ENCODE results near the gene PMM2.

PMM2 gene

GRCh38 chr16:8758022-8758421 lies 39.6 kb upstream of the PMM2 start:
- TF ChIP-seq CTCF (IDR thresholded peaks at IDR 0.05; ENCODE audit: low read depth, low read length) = no peak
- no peak for DNase-seq
- Histone ChIP-seq H3K27ac (no peak overlapping the region), H3K9me3 (ENCODE audit: severe bottlenecking) (no peaks in the 10 kb centered on the region), H3K36me3 (no peaks in the 10 kb centered on the region), H3K4me3 (ENCODE audit: low read depth, low read length) (no peak overlapping the region), H3K27me3 (ENCODE audit: insufficient read depth, low read depth, severe bottlenecking) (peaks cover 5% of the 10 kb centered on the region)

- DNase-seq = no peak
- Histone ChIP-seq H3K9me3 (ENCODE audit: severe bottlenecking) (no peaks in the 10 kb centered on the region), H3K27me3 (ENCODE audit: insufficient read depth, low read depth, severe bottlenecking) (peaks cover 5% of the 10 kb centered on the region), H3K4me3 (ENCODE audit: low read depth, low read length) (no peak overlapping the region), H3K36me3 (no peaks in the 10 kb centered on the region), H3K27ac (no peak overlapping the region)
- TF ChIP-seq CTCF (IDR thresholded peaks at IDR 0.05; ENCODE audit: low read depth, low read length) = no peak
Observed at GRCh38 chr16:8760021-8760420, 37.6 kb upstream of the PMM2 start.

- no peak for DNase-seq
Observed at GRCh38 chr16:8761078-8761477, 36.6 kb upstream of the PMM2 start.

GRCh38 chr16:8762254-8762653 lies 35.4 kb upstream of the PMM2 start:
- H3K4me3 ChIP-seq (ENCODE audit: low read depth, low read length) = no peak overlapping the region

More at GRCh38 chr16:8761078-8761477, 36.6 kb upstream of the PMM2 start:
- Histone ChIP-seq H3K36me3 (no peaks in the 10 kb centered on the region), H3K27ac (no peak overlapping the region), H3K4me3 (ENCODE audit: low read depth, low read length) (no peak overlapping the region), H3K9me3 (ENCODE audit: severe bottlenecking) (no peaks in the 10 kb centered on the region), H3K27me3 (ENCODE audit: insufficient read depth, low read depth, severe bottlenecking) (peaks cover 5% of the 10 kb centered on the region)
- TF ChIP-seq CTCF (IDR thresholded peaks at IDR 0.05; ENCODE audit: low read depth, low read length) = no peak

GRCh38 chr16:8763083-8763482 lies 34.6 kb upstream of the PMM2 start:
- Histone ChIP-seq H3K4me3 (ENCODE audit: low read depth, low read length) (no peak overlapping the region), H3K27ac (no peak overlapping the region), H3K36me3 (no peaks in the 10 kb centered on the region), H3K9me3 (ENCODE audit: severe bottlenecking) (no peaks in the 10 kb centered on the region), H3K27me3 (ENCODE audit: insufficient read depth, low read depth, severe bottlenecking) (peaks cover 5% of the 10 kb centered on the region)
- TF ChIP-seq CTCF (IDR thresholded peaks at IDR 0.05; ENCODE audit: low read depth, low read length) = no peak
- DNase-seq = no peak

More at GRCh38 chr16:8762254-8762653, 35.4 kb upstream of the PMM2 start:
- TF ChIP-seq CTCF (IDR thresholded peaks at IDR 0.05; ENCODE audit: low read depth, low read length) = no peak
- DNase-seq = no peak
- Histone ChIP-seq H3K9me3 (ENCODE audit: severe bottlenecking) (no peaks in the 10 kb centered on the region), H3K27ac (no peak overlapping the region), H3K27me3 (ENCODE audit: insufficient read depth, low read depth, severe bottlenecking) (peaks cover 5% of the 10 kb centered on the region), H3K36me3 (no peaks in the 10 kb centered on the region)

- no peak overlapping the region for H3K4me3 ChIP-seq (ENCODE audit: low read depth, low read length)
- no peak for DNase-seq
- TF ChIP-seq CTCF (IDR thresholded peaks at IDR 0.05; ENCODE audit: low read depth, low read length) = no peak
Observed at GRCh38 chr16:8763899-8764298, 33.7 kb upstream of the PMM2 start.

More at GRCh38 chr16:8763899-8764298, 33.7 kb upstream of the PMM2 start:
- Histone ChIP-seq H3K27me3 (ENCODE audit: insufficient read depth, low read depth, severe bottlenecking) (peaks cover 5% of the 10 kb centered on the region), H3K27ac (no peak overlapping the region), H3K36me3 (no peaks in the 10 kb centered on the region), H3K9me3 (ENCODE audit: severe bottlenecking) (no peaks in the 10 kb centered on the region)
